ENCODE measurements around the gene DLEC1.

DLEC1 gene

GRCh38 chr3:37993067-37993455, 45.9 kb upstream of the DLEC1 start:
- H3K4me3 ChIP-seq (replicated peaks; ENCODE audit: low read depth, low read length): no peak overlapping the region
- TF ChIP-seq CTCF (IDR thresholded peaks at IDR 0.05; ENCODE audit: low read length, missing control alignments): no peak
- DNase-seq (ENCODE audit: low read depth): no peak

- no peak for TF ChIP-seq CTCF (IDR thresholded peaks at IDR 0.05; ENCODE audit: low read length, missing control alignments)
- no peak for DNase-seq (ENCODE audit: low read depth)
- H3K4me3 ChIP-seq (replicated peaks; ENCODE audit: low read depth, low read length): peak overlapping the region; percentile 64
Measured at GRCh38 chr3:37993460-37993819, 45.6 kb upstream of the DLEC1 start.

- peak; percentile 84 for DNase-seq (ENCODE audit: low read depth)
- no peak for TF ChIP-seq CTCF (IDR thresholded peaks at IDR 0.05; ENCODE audit: low read length, missing control alignments)
- H3K4me3 ChIP-seq (replicated peaks; ENCODE audit: low read depth, low read length): peak overlapping the region; percentile 64
Measured at GRCh38 chr3:37993820-37994638, 45.0 kb upstream of the DLEC1 start.

GRCh38 chr3:37994639-37994972, 44.4 kb upstream of the DLEC1 start:
- H3K4me3 ChIP-seq (replicated peaks; ENCODE audit: low read depth, low read length): peak overlapping the region; percentile 64
- TF ChIP-seq CTCF (IDR thresholded peaks at IDR 0.05; ENCODE audit: low read length, missing control alignments): no peak
- no peak for DNase-seq (ENCODE audit: low read depth)

- TF ChIP-seq CTCF (IDR thresholded peaks at IDR 0.05; ENCODE audit: low read length, missing control alignments): no peak
- DNase-seq (ENCODE audit: low read depth): no peak
- no peak overlapping the region for H3K4me3 ChIP-seq (replicated peaks; ENCODE audit: low read depth, low read length)
Measured at GRCh38 chr3:37995652-37996641, 43.1 kb upstream of the DLEC1 start.

GRCh38 chr3:37996785-37997301, 42.2 kb upstream of the DLEC1 start:
- TF ChIP-seq CTCF (IDR thresholded peaks at IDR 0.05; ENCODE audit: low read length, missing control alignments): peak; percentile 99
- DNase-seq (ENCODE audit: low read depth): peak; percentile 86

More at GRCh38 chr3:37996785-37997301, 42.2 kb upstream of the DLEC1 start:
- no peak overlapping the region for H3K4me3 ChIP-seq (replicated peaks; ENCODE audit: low read depth, low read length)

All from fibroblast of pulmonary artery (primary cell).